GM12878 (cell line): ENCODE data around the gene NUP62.

Source experiments
- DPF2 ChIP-seq: fragments of 450-650 bp; IDR thresholded peaks from 2 replicates; pipeline ENCODE4 v1.6.1; 2017; ENCODE audit warnings: mild to moderate bottlenecking
- POLR2A ChIP-seq: IDR thresholded peaks from 2 replicates; pipeline ENCODE4 v1.6.1; 2011; ENCODE audit warnings: low read depth, mild to moderate bottlenecking, low read length
- RAD21 ChIP-seq: IDR thresholded peaks from 2 replicates; pipeline ENCODE4 v1.6.1; 2011; ENCODE audit warnings: mild to moderate bottlenecking, low read depth, low read length, moderate library complexity; ENCODE audit not compliant: insufficient read depth
- USF2 ChIP-seq: IDR thresholded peaks from 2 replicates; pipeline ENCODE4 v1.6.1; 2011; ENCODE audit warnings: low read depth, low read length, improper control_type of control experiment, borderline replicate concordance
- YY1 ChIP-seq: IDR thresholded peaks from 2 replicates; pipeline ENCODE4 v1.6.1; 2011; ENCODE audit warnings: low read depth, mild to moderate bottlenecking, low read length
- ZBTB33 ChIP-seq: fragments of 450-650 bp; IDR thresholded peaks from 2 replicates; pipeline ENCODE4 v1.6.1; 2017; ENCODE audit warnings: mild to moderate bottlenecking

- TF ChIP-seq DPF2 = no peak
- no peak for TF ChIP-seq ZBTB33
- TF ChIP-seq USF2 = no peak
- TF ChIP-seq POLR2A = no peak
- TF ChIP-seq RAD21 = no peak
- TF ChIP-seq YY1 = no peak
Measured at GRCh38 chr19:49891393-49891792, 37.9 kb downstream of the NUP62 start.
